Psoas muscle (tissue), 8 donors: Measurements from ENCODE around the gene PSMB10. TPM values are rescaled to one million over a fixed set of nuclear protein-coding genes. Genes with fewer than 3 reads are reported as not detected.

Source experiments
- ATAC-seq, 4 donors: fragments of 200-7000 bp; cut with Tn5 transposase; one replicate each; pipeline ENCODE4 v1.9.1; 2020; ENCODE audit warnings: moderate library complexity in 3 of 4, mild to moderate bottlenecking in 2 of 4
- DNase-seq, 2 donors: peaks; one replicate each; pipeline ENCODE4 v3.0.0-alpha.2; 2020
- H3K27ac ChIP-seq: fragments of 200-600 bp; one replicate; pipeline ENCODE4 v1.8.0; 2022
- H3K27me3 ChIP-seq, 3 donors: fragments of 200-600 bp in 1 of 3; one replicate each; pipeline versions ENCODE4 v1.6.1 to v1.8.0; 2013 to 2022; ENCODE audit warnings: low read length in 2 of 3, mild to moderate bottlenecking in 2 of 3, moderate library complexity in 1 of 3; ENCODE audit not compliant: insufficient read depth in 3 of 3
- H3K36me3 ChIP-seq, 2 donors: fragments of 200-600 bp in 1 of 2; one replicate each; pipeline versions ENCODE4 v1.6.1 to v1.8.0; 2013 to 2022; ENCODE audit warnings: low read depth in 1 of 2, mild to moderate bottlenecking in 1 of 2, moderate library complexity in 1 of 2; ENCODE audit not compliant: insufficient read depth in 1 of 2
- H3K4me1 ChIP-seq: fragments of 200-600 bp; one replicate; pipeline ENCODE4 v1.8.0; 2022
- H3K4me3 ChIP-seq: fragments of 200-600 bp; one replicate; pipeline ENCODE4 v1.8.0; 2022; ENCODE audit warnings: mild to moderate bottlenecking
- H3K9me3 ChIP-seq: fragments of 200-600 bp; one replicate; pipeline ENCODE4 v1.8.0; 2022
- CTCF ChIP-seq: fragments of 200-600 bp; IDR thresholded peaks from one replicate; pipeline ENCODE4 v1.8.0; 2022; ENCODE audit warnings: antibody characterized with exemption
- WGBS, 3 donors: extraction: QIAGEN DNeasy Blood & Tissue Kit; methylation state at CpG; one replicate each; pipeline versions ENCODE4 v1.1.6 to v1.1.7; 2013; 5-methylcytosine and 5-hydroxymethylcytosine counted together
- intact Hi-C, 2 donors: fragments of 100-400 bp; cut with DNase I; formaldehyde crosslinking; loops; one replicate each; pipeline versions ENCODE4 v1.11.0 to v1.14.2; 2022
- long read RNA-seq, 2 donors: library from polyadenylated mRNA; unstranded; transcript quantifications; one replicate each; pipeline ENCODE4 v2.0.0, GENCODE V29; 2021
- polyA plus RNA-seq, 3 donors: library from polyadenylated mRNA; stranded (reverse); fragments of 200-250 nt; gene quantifications; one replicate each; pipeline ENCODE4 v1.2.3, GENCODE V29; 2013
- total RNA-seq, 4 donors: library from RNA; stranded (reverse); fragmentation: NEBNext Ultra II Directional in 2 of 4; extraction: Animal tissue kit (Norgen Biotek cat#: 25700) in 2 of 4; gene quantifications; one replicate each; pipeline versions ENCODE4 v1.2.1 to v1.2.4, GENCODE V29; 2021 to 2023
- donor health status: healthy with polysubstance abuse.
- donor health status: DM: no; HTN: no; CAD: no; lungs with moderate emphysema.
- donor health status: Bipolar disorder and iron deficiency.
- donor health status: healthy.
- donor health status: DM: yes; HTN: yes; CAD: no.
- donor health status: DM: no; HTN: no; CAD: no.
- donor health status: DM: no; HTN: no; CAD: no.
- donor health status: DM: yes; HTN: yes; CAD: no.

The PSMB10 gene
- 10 to 100 TPM; 27.6 to 34.7 (median 31.6) TPM for total RNA-seq
- 10 to 100 TPM; 55.0 to 98.6 (median 67.3) TPM for polyA plus RNA-seq
- long read RNA-seq, donor 1, transcript PSMB10-203 (4 exons, 591 nt), result major isoform, 5 of 7 reads
- long read RNA-seq, donor 1, partial matches to known transcripts, result 0 of 7 reads
- long read RNA-seq, donor 1, other reads (novel, unspliced or antisense), result 0 of 7 reads
- long read RNA-seq, donor 2, transcript PSMB10-203 (4 exons, 591 nt), result major isoform, 10 of 15 reads
- long read RNA-seq, donor 2, partial matches to known transcripts, result 4 of 15 reads
- long read RNA-seq, donor 2, other reads (novel, unspliced or antisense), result 0 of 15 reads

- no peaks in the 10 kb centered on the region for H3K27me3 ChIP-seq
- 0 to 1% (median 0%) methylated on average over 45 to 54 of the region's 54 CpGs for WGBS, 3 donors
- TF ChIP-seq CTCF, result no peak
- no peaks in the 10 kb centered on the region for H3K9me3 ChIP-seq
- H3K36me3 ChIP-seq, result peaks cover 0 to 26% of the 10 kb centered on the region in 2 donors
- ATAC-seq (peak; percentile 9 to 41 (median 20)), DNase-seq (peak; percentile 47 to 73)
- peaks cover 24% of the 10 kb centered on the region for H3K4me1 ChIP-seq
- intact Hi-C loops, result loop anchor here in 1 of 2 donors (10.0 kb wide), 1 partner anchor 412 kb away; the partner anchor contains the start of gene RIPOR1
- H3K27ac ChIP-seq, result peak within 1 kb of the TSS; percentile 82
- H3K4me3 ChIP-seq, result peak within 1 kb of the TSS; percentile 81
Measured at GRCh38 chr16:67936124-67936879, at the start of gene PSMB10. TSS of gene PSMB10 (minus strand) at chr16:67936850. CDS start at chr16:67936749, 101 bp downstream.

GRCh38 chr16:67982011-67982696 lies 45.5 kb upstream of the PSMB10 start:
- no peak for TF ChIP-seq CTCF
- intact Hi-C loops, result no loop called here
- no peak for ATAC-seq
- 72 to 83% (median 81%) methylated on average over 49 of the region's 49 CpGs for WGBS, 3 donors
- Histone ChIP-seq H3K36me3 (no peaks in the 10 kb centered on the region), H3K27ac (no peak overlapping the region), H3K27me3 (no peaks in the 10 kb centered on the region), H3K4me1 (peaks cover 34% of the 10 kb centered on the region), H3K9me3 (no peaks in the 10 kb centered on the region), H3K4me3 (no peak overlapping the region)
- no peak for DNase-seq

GRCh38 chr16:67979955-67980678 lies 43.5 kb upstream of the PSMB10 start, which contains the start of gene DPEP3:
TSS of gene DPEP3 (minus strand) at chr16:67980499. CDS start at chr16:67980380, 119 bp downstream.
- ATAC-seq (peak in 2 of 4 donors; percentile 18 to 21), DNase-seq (no peak)
- Histone ChIP-seq H3K27me3 (no peaks in the 10 kb centered on the region), H3K4me3 (no peak within 1 kb of the TSS), H3K36me3 (no peaks in the 10 kb centered on the region), H3K27ac (no peak within 1 kb of the TSS), H3K4me1 (peaks cover 19% of the 10 kb centered on the region), H3K9me3 (no peaks in the 10 kb centered on the region)
- 66 to 73% (median 66%) methylated on average over 48 to 62 of the region's 62 CpGs for WGBS, 3 donors
- no peak for TF ChIP-seq CTCF
- intact Hi-C loops, result no loop called here

GRCh38 chr16:67977469-67978227 lies 41.0 kb upstream of the PSMB10 start:
- DNase-seq (no peak), ATAC-seq (no peak)
- Histone ChIP-seq H3K9me3 (no peaks in the 10 kb centered on the region), H3K36me3 (no peaks in the 10 kb centered on the region), H3K27me3 (no peaks in the 10 kb centered on the region), H3K27ac (no peak overlapping the region), H3K4me1 (no peaks in the 10 kb centered on the region), H3K4me3 (no peak overlapping the region)
- TF ChIP-seq CTCF, result no peak
- intact Hi-C loops, result no loop called here
- 86 to 91% (median 87%) methylated on average over 9 of the region's 9 CpGs for WGBS, 3 donors
